Measurements from ENCODE around the gene CATSPERD. TPM values are rescaled to one million over a fixed set of nuclear protein-coding genes. Genes with fewer than 3 reads are reported as not detected.

Gene CATSPERD
- total and polyA plus RNA-seq, 9 of the 15 experiments (the other 6 are each of a cell fraction or from before 2014, with no cell fraction given) = not detected

- TF ChIP-seq ZBTB40 (IDR thresholded peaks at IDR 0.05) (no peak; the same call in 1 of the 2 replicates), ZBTB40 (CRISPR knock-in tag; IDR thresholded peaks at IDR 0.05) (peak; percentile 63), HCFC1 (IDR thresholded peaks at IDR 0.05; ENCODE audit: low read depth, low read length) (peak; percentile 33; the same call in 1 of the 2 replicates), ZBTB1 (CRISPR knock-in tag; IDR thresholded peaks at IDR 0.05; ENCODE audit: borderline replicate concordance, low read depth) (peak; percentile 91), NFIC (IDR thresholded peaks at IDR 0.05) (peak; percentile 75), PKNOX1 (IDR thresholded peaks at IDR 0.05) (no peak), SP1 (CRISPR knock-in tag; IDR thresholded peaks at IDR 0.05) (peak; percentile 91), RERE (CRISPR knock-in tag; IDR thresholded peaks at IDR 0.05; ENCODE audit: borderline replicate concordance) (0 out of 2 replicates have a peak, but pooled peaks have one; percentile 84), TCF3 (CRISPR knock-in tag; IDR thresholded peaks at IDR 0.05) (peak; percentile 39; the same call in 1 of the 2 replicates), TAF1 (IDR thresholded peaks at IDR 0.05; ENCODE audit: control insufficient read depth, extremely low read depth, insufficient read depth, low read length, severe bottlenecking) (peak; percentile 10), NUFIP1 (IDR thresholded peaks at IDR 0.05; ENCODE audit: partially characterized antibody) (no peak), BCOR (IDR thresholded peaks at IDR 0.05) (0 out of 2 replicates have a peak, but pooled peaks have one; percentile 15)
Observed at GRCh38 chr19:5803752-5804515, 83.5 kb downstream of the CATSPERD start (continued).

Measured in K562 (cell line).